Ascending aorta (tissue), 2 donors: ENCODE data around the gene ANKMY2. TPM values are rescaled to one million over a fixed set of nuclear protein-coding genes. Genes with fewer than 3 reads are reported as not detected.
A peak's percentile ranks its signal among the peaks of the same experiment; 100 is the strongest.

ENCODE experiments used
- DNase-seq, 2 donors: peaks; one replicate each; pipeline ENCODE4 v3.0.0-alpha.2; 2019; ENCODE audit warnings: low spot score in 2 of 2
- H3K27ac ChIP-seq, 2 donors: fragments of 200-600 bp; sonication (generic); one replicate each; pipeline ENCODE4 v1.5.1; 2016 to 2017; ENCODE audit warnings: mild to moderate bottlenecking in 1 of 2
- H3K27me3 ChIP-seq: fragments of 200-600 bp; sonication (generic); one replicate; pipeline ENCODE4 v1.5.1; 2017
- H3K36me3 ChIP-seq, 2 donors: fragments of 200-600 bp; sonication (generic); one replicate each; pipeline ENCODE4 v1.5.1; 2016
- H3K4me1 ChIP-seq, 2 donors: fragments of 200-600 bp; sonication (generic); one replicate each; pipeline ENCODE4 v1.5.1; 2016 to 2017; ENCODE audit warnings: mild to moderate bottlenecking in 1 of 2
- H3K4me3 ChIP-seq, 2 donors: fragments of 200-600 bp; sonication (generic); one replicate each; pipeline ENCODE4 v1.5.1; 2016 to 2017; ENCODE audit warnings: mild to moderate bottlenecking in 1 of 2
- H3K9me3 ChIP-seq, 2 donors: fragments of 200-600 bp; sonication (generic); one replicate each; pipeline ENCODE4 v1.5.1; 2016
- CTCF ChIP-seq, 3 experiments: fragments of 200-600 bp in 2 of 3; fragments of 450-650 bp in 1 of 3; sonication (generic) in 2 of 3; IDR thresholded peaks; one replicate each; pipeline ENCODE4 v1.5.1; 2016 to 2019; ENCODE audit warnings: antibody characterized with exemption in 3 of 3, mild to moderate bottlenecking in 1 of 3, moderate library complexity in 1 of 3
- intact Hi-C: fragments of 100-400 bp; cut with DNase I; formaldehyde crosslinking; loops from one replicate; pipeline ENCODE4 v1.15.1; 2023
- total RNA-seq: library from RNA; depleted of rRNA; stranded (reverse); fragments of >200 nt; gene quantifications from one replicate; pipeline ENCODE4 v1.1.0, GENCODE V29; 2016

Gene ANKMY2
- total RNA-seq, 1 donor from 2014 or later: 11.2 TPM

GRCh38 chr7:16644157-16644556 lies 1.4 kb downstream of the ANKMY2 start:
- no peaks in the 10 kb centered on the region for H3K27me3 ChIP-seq
- no peaks in the 10 kb centered on the region for H3K9me3 ChIP-seq
- no peak for TF ChIP-seq CTCF (IDR thresholded peaks at IDR 0.05)
- H3K27ac ChIP-seq: peak overlapping the region; percentile 83 to 88
- H3K36me3 ChIP-seq: no peaks in the 10 kb centered on the region
- DNase-seq: no peak
- H3K4me1 ChIP-seq: peaks cover 0 to 20% of the 10 kb centered on the region in 2 donors
- H3K4me3 ChIP-seq: peak overlapping the region; percentile 81 to 96
- intact Hi-C loops: no loop called here

DNA sequence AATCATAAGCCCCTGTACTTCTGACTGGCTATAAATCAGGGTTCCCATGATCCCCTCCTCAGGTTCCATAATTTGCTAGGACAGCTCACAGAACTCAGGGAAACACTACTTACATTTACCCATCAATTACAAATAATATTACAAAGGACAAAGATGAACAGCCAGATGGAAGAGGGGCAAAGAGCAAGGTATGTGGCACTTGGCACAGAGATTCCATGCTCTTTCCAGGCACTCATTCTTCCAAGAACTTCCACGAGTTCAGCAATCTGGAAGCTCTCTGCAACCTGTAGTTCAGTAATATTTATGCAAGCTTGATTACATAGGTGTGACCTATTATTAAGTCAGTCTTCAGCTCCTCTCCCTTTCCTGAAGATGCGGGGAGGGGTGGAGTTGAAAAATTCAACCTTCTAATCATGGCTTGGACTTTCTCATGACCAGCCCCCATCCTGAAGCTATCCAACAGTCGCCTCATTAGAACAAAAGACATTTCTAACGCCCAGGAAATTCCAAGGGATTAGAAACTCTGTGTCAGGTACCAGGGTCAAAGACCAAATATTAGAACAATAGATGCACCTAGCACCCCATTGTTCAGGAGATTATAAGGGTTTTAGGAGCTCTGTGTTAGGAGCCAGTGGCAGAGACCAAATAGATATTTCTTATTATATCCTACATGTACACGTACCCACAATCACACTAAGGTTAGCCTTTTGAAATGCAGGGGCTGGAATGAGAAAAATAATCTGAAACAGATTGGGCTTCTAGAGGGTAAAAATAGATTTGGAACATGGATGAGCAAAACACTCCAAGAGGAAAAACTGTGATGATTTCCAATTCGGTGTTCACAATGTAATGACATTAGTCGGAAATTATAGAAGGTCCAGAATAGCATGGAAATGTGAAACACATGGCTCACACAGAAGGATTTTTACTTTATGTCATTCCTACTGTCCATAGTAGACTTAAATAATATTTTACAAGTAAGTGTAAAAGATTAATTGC lies 7.0 kb downstream of the ANKMY2 start:
- no peaks in the 10 kb centered on the region for H3K27me3 ChIP-seq
- no peaks in the 10 kb centered on the region for H3K9me3 ChIP-seq
- peaks cover 0 to 21% of the 10 kb centered on the region in 2 donors for H3K4me1 ChIP-seq
- no peak for DNase-seq
- no peak overlapping the region for H3K4me3 ChIP-seq
- intact Hi-C loops: no loop called here
- H3K27ac ChIP-seq: no peak overlapping the region
- TF ChIP-seq CTCF (IDR thresholded peaks at IDR 0.05): no peak
- no peaks in the 10 kb centered on the region for H3K36me3 ChIP-seq

- no peaks in the 10 kb centered on the region for H3K27me3 ChIP-seq
- TF ChIP-seq CTCF (IDR thresholded peaks at IDR 0.05): no peak
- H3K27ac ChIP-seq: peak overlapping the region in 1 of 2 donors; percentile 7
- no peak for DNase-seq
- H3K4me3 ChIP-seq: no peak overlapping the region
- H3K36me3 ChIP-seq: no peaks in the 10 kb centered on the region
- intact Hi-C loops: no loop called here
- H3K9me3 ChIP-seq: no peaks in the 10 kb centered on the region
- H3K4me1 ChIP-seq: peaks cover 0 to 16% of the 10 kb centered on the region in 2 donors
Observed at GRCh38 chr7:16637379-16637778, 8.2 kb downstream of the ANKMY2 start.

DNA sequence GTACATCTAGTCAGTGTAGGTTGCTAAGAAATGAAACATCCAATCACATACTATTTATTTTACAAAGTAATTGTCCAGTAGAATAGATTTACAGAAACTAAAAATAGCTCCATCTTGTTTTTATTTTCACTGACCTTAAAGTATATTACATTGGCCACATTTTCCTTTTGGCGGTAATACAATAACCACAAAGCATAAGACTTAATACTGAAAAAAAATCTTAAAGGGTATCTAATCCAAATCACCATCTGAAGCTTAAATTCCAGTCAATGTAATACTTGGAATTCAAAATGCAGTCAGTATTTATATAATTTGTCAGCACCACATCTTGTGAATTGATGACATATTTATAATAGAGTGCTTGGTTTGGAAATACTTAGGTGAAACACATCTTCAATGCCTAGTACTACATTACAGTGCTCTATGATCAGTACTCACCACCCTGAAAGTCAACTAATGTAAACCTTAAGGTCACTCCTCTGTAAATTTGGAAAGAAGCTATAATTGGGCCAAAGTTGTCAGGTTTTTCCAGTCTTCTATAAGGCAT lies 8.9 kb downstream of the ANKMY2 start:
- H3K4me3 ChIP-seq: no peak overlapping the region
- no peaks in the 10 kb centered on the region for H3K9me3 ChIP-seq
- DNase-seq: no peak
- no peaks in the 10 kb centered on the region for H3K27me3 ChIP-seq
- no peak for TF ChIP-seq CTCF (IDR thresholded peaks at IDR 0.05)
- H3K4me1 ChIP-seq: peaks cover 0 to 13% of the 10 kb centered on the region in 2 donors
- H3K27ac ChIP-seq: peak overlapping the region in 1 of 2 donors; percentile 7
- H3K36me3 ChIP-seq: no peaks in the 10 kb centered on the region
- intact Hi-C loops: no loop called here

DNA sequence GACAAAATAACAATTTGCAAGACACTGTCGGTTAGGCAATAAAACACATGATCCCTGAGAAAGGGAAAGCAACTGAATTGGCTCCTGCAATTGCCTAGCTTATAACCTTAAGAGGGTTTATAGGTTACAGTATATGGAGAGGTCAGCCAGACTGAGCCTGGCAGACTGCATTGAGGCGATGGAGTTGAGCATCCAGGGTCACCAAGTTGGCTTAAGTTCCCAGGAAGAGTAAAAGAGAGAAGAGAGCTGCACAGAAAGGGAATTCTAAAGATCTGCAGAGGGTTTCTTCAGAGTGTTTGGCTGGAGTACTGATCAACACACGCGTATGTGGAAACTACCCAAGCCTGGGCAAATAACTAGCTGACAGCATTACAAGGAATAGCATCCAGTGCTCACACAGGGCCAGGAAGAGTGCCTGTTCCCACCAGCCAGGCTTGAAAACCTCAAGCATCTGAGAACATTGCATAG lies 11.2 kb downstream of the ANKMY2 start:
- TF ChIP-seq CTCF (IDR thresholded peaks at IDR 0.05): no peak
- no peaks in the 10 kb centered on the region for H3K36me3 ChIP-seq
- no peak for DNase-seq
- no peak overlapping the region for H3K4me3 ChIP-seq
- no peak overlapping the region for H3K27ac ChIP-seq
- intact Hi-C loops: no loop called here
- H3K4me1 ChIP-seq: peaks cover 0 to 13% of the 10 kb centered on the region in 2 donors
- no peaks in the 10 kb centered on the region for H3K9me3 ChIP-seq
- H3K27me3 ChIP-seq: no peaks in the 10 kb centered on the region
